ENCODE data around the gene POLN.

POLN gene

DNA sequence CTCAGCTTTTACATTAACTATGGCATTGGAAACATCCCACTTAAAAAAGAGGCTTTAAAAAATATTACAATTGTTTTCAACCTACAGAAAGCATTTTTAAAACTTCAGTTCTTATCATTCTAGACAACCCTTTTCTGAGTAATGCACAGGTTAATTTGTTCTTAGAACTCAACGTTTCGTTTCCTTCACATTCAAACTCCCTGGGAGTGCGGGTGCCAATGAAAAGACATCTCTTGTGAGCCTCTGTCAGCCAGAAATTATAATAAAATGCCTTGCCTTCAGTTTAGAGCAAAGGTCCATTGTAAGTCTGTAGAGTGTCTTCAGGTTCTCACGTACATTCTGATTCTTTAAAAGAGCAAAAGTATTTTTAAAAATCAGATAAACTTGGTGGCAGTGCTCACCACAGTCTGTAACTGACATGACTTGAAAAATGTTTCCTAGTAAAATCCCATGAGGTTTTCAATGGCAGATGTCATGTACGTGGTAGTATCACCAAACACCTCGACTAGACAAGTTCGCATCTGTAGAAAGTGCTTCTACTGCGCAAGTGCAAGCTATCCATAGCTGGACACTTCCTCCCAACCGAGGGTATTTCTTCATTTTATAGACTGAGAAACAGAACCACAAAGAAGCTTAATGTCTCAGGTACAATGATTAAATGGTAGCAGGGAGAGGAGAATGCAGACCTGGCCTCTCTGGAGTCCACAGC lies 65.8 kb downstream of the POLN start:
- H2AFZ ChIP-seq (ENCODE audit: low read length), result no peak overlapping the region

GRCh38 chr4:2174061-2174460 lies 67.9 kb downstream of the POLN start:
- H3K4me2 ChIP-seq (ENCODE audit: low read depth, low read length, poor library complexity, severe bottlenecking), result no peak overlapping the region
- H3K9me2 ChIP-seq (replicated peaks; ENCODE audit: low read depth, low read length), result no peaks in the 10 kb centered on the region
- H3K27me3 ChIP-seq (ENCODE audit: insufficient read depth, low read length, poor library complexity, severe bottlenecking), result no peaks in the 10 kb centered on the region
- H2AFZ ChIP-seq (ENCODE audit: low read length), result no peak overlapping the region
- H3K79me2 ChIP-seq (ENCODE audit: insufficient read depth, low read length), result no peaks in the 10 kb centered on the region
- H3K4me1 ChIP-seq (ENCODE audit: insufficient read depth, low read length, poor library complexity, severe bottlenecking), result no peaks in the 10 kb centered on the region
- H4K20me1 ChIP-seq (ENCODE audit: insufficient read depth, low read length, poor library complexity, severe bottlenecking), result no peaks in the 10 kb centered on the region
- no peak overlapping the region for H3K4me3 ChIP-seq (ENCODE audit: low read length, poor library complexity, severe bottlenecking)
- no peaks in the 10 kb centered on the region for H3F3A ChIP-seq (ENCODE audit: low read depth)
- TF ChIP-seq CTCF (conservative IDR thresholded peaks at IDR 0.05; ENCODE audit: low read length), result no peak
- no peak for TF ChIP-seq EZH2phosphoT487 (IDR thresholded peaks at IDR 0.05; ENCODE audit: borderline replicate concordance)
- H3K9me3 ChIP-seq (ENCODE audit: insufficient read depth, low read depth, low read length), result no peaks in the 10 kb centered on the region
- H3K36me3 ChIP-seq (ENCODE audit: insufficient read depth, low read length), result no peaks in the 10 kb centered on the region
- no peak overlapping the region for H3K9ac ChIP-seq (ENCODE audit: low read depth, low read length, poor library complexity, severe bottlenecking)

More for the DNA sequence above, 65.8 kb downstream of the POLN start:
- H3K9ac ChIP-seq (ENCODE audit: low read depth, low read length, poor library complexity, severe bottlenecking), result no peak overlapping the region
- H3K4me2 ChIP-seq (ENCODE audit: low read depth, low read length, poor library complexity, severe bottlenecking), result no peak overlapping the region
- H3K27me3 ChIP-seq (ENCODE audit: insufficient read depth, low read length, poor library complexity, severe bottlenecking), result no peaks in the 10 kb centered on the region
- no peaks in the 10 kb centered on the region for H3F3A ChIP-seq (ENCODE audit: low read depth)
- H3K4me3 ChIP-seq (ENCODE audit: low read length, poor library complexity, severe bottlenecking), result no peak overlapping the region
- no peaks in the 10 kb centered on the region for H3K79me2 ChIP-seq (ENCODE audit: insufficient read depth, low read length)
- H3K36me3 ChIP-seq (ENCODE audit: insufficient read depth, low read length), result no peaks in the 10 kb centered on the region
- no peaks in the 10 kb centered on the region for H3K9me2 ChIP-seq (replicated peaks; ENCODE audit: low read depth, low read length)
- H3K4me1 ChIP-seq (ENCODE audit: insufficient read depth, low read length, poor library complexity, severe bottlenecking), result no peaks in the 10 kb centered on the region
- H3K9me3 ChIP-seq (ENCODE audit: insufficient read depth, low read depth, low read length), result no peaks in the 10 kb centered on the region
- TF ChIP-seq CTCF (conservative IDR thresholded peaks at IDR 0.05; ENCODE audit: low read length), result no peak
- H4K20me1 ChIP-seq (ENCODE audit: insufficient read depth, low read length, poor library complexity, severe bottlenecking), result no peaks in the 10 kb centered on the region

DNA sequence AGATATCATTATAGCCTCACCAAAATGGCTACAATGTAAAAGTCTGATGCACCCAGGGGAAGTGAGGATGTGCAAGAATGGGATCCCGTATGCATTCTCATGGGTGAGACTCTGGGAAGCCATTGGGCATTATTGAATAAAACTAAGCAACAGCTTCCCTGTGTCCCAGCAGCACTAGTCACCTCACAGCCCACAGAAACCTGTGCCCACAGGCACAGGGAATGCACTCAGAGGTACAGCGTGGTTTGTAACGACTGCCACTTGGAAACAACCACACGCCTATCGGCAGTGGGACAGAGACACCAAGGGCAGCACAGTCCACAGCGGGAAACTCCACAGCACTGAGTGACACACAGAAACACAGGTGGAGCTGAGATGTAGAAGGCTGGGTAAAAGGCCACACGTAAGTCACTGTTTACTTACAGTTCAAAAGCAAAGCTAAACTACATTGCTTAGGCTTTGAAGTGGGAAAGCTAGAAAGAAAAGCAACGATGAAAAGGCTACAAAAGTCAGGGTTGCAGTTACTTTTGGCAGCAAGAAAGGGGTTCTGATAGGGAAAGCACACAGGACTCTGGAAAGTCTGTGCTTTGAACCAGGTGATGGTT lies 69.2 kb downstream of the POLN start:
- H3K79me2 ChIP-seq (ENCODE audit: insufficient read depth, low read length), result no peaks in the 10 kb centered on the region
- H3K27me3 ChIP-seq (ENCODE audit: insufficient read depth, low read length, poor library complexity, severe bottlenecking), result no peaks in the 10 kb centered on the region
- H3K9me2 ChIP-seq (replicated peaks; ENCODE audit: low read depth, low read length), result no peaks in the 10 kb centered on the region
- H2AFZ ChIP-seq (ENCODE audit: low read length), result no peak overlapping the region
- no peaks in the 10 kb centered on the region for H3K9me3 ChIP-seq (ENCODE audit: insufficient read depth, low read depth, low read length)
- H3F3A ChIP-seq (ENCODE audit: low read depth), result no peaks in the 10 kb centered on the region
- H3K4me3 ChIP-seq (ENCODE audit: low read length, poor library complexity, severe bottlenecking), result no peak overlapping the region
- TF ChIP-seq CTCF (conservative IDR thresholded peaks at IDR 0.05; ENCODE audit: low read length) (no peak), EZH2phosphoT487 (IDR thresholded peaks at IDR 0.05; ENCODE audit: borderline replicate concordance) (no peak)
- H3K4me1 ChIP-seq (ENCODE audit: insufficient read depth, low read length, poor library complexity, severe bottlenecking), result no peaks in the 10 kb centered on the region
- H4K20me1 ChIP-seq (ENCODE audit: insufficient read depth, low read length, poor library complexity, severe bottlenecking), result no peaks in the 10 kb centered on the region
- no peaks in the 10 kb centered on the region for H3K36me3 ChIP-seq (ENCODE audit: insufficient read depth, low read length)
- no peak overlapping the region for H3K4me2 ChIP-seq (ENCODE audit: low read depth, low read length, poor library complexity, severe bottlenecking)
- no peak overlapping the region for H3K9ac ChIP-seq (ENCODE audit: low read depth, low read length, poor library complexity, severe bottlenecking)

All from Loucy (cell line).